H9 (cell line): ENCODE measurements around the gene PRDM13. TPM values are rescaled to one million over a fixed set of nuclear protein-coding genes. Genes with fewer than 3 reads are reported as not detected.

Source experiments
- DNase-seq: peaks from one replicate; pipeline ENCODE4 v3.0.0-alpha.2; 2017
- H2AFZ ChIP-seq: one replicate; pipeline ENCODE4 v1.6.1; 2013; ENCODE audit warnings: mild to moderate bottlenecking, low read length, control low read depth, moderate library complexity
- H2AK5ac ChIP-seq: 2 replicates; pipeline ENCODE4 v1.6.1; 2013; ENCODE audit warnings: low read length, control low read depth, mixed read lengths; ENCODE audit not compliant: insufficient read length
- H2BK120ac ChIP-seq: one replicate; pipeline ENCODE4 v1.6.1; 2013; ENCODE audit warnings: low read depth, mild to moderate bottlenecking, low read length, control low read depth, inconsistent platforms; ENCODE audit not compliant: poor library complexity, severe bottlenecking
- H2BK12ac ChIP-seq: 2 replicates; pipeline ENCODE4 v1.6.1; 2013; ENCODE audit warnings: low read length, control low read depth, mixed read lengths, low read depth; ENCODE audit not compliant: insufficient read length
- H2BK15ac ChIP-seq: 2 replicates; pipeline ENCODE4 v1.6.1; 2013; ENCODE audit warnings: low read depth, low read length, control low read depth
- H2BK20ac ChIP-seq: one replicate; pipeline ENCODE4 v1.6.1; 2013; ENCODE audit warnings: low read depth, mild to moderate bottlenecking, low read length, control low read depth, inconsistent platforms; ENCODE audit not compliant: poor library complexity, severe bottlenecking
- H2BK5ac ChIP-seq: 2 replicates; pipeline ENCODE4 v1.6.1; 2013; ENCODE audit warnings: low read length, control low read depth, mixed read lengths; ENCODE audit not compliant: insufficient read length
- H3K14ac ChIP-seq: 2 replicates; pipeline ENCODE4 v1.6.1; 2013; ENCODE audit warnings: low read length, control low read depth; ENCODE audit not compliant: insufficient read depth
- H3K18ac ChIP-seq: 2 replicates; pipeline ENCODE4 v1.6.1; 2013; ENCODE audit warnings: low read depth, mild to moderate bottlenecking, mixed read lengths, low read length, control low read depth; ENCODE audit not compliant: insufficient read length
- H3K23ac ChIP-seq: 2 replicates; pipeline ENCODE4 v1.6.1; 2013; ENCODE audit warnings: low read length, control low read depth, mixed read lengths, low read depth; ENCODE audit not compliant: insufficient read length
- H3K23me2 ChIP-seq: 2 replicates; pipeline ENCODE4 v1.6.1; 2013; ENCODE audit warnings: low read depth, mild to moderate bottlenecking, mixed read lengths, low read length, control low read depth; ENCODE audit not compliant: insufficient read length, poor library complexity, severe bottlenecking
- H3K27ac ChIP-seq: 2 replicates; pipeline ENCODE4 v1.5.1; 2013; ENCODE audit warnings: low read length, control low read depth, mixed read lengths, low read depth; ENCODE audit not compliant: insufficient read length
- H3K27me3 ChIP-seq: 2 replicates; pipeline ENCODE4 v1.6.1; 2013; ENCODE audit warnings: low read length, control low read depth, inconsistent platforms; ENCODE audit not compliant: insufficient read depth
- H3K4ac ChIP-seq: 2 replicates; pipeline ENCODE4 v1.6.1; 2013; ENCODE audit warnings: low read depth, mild to moderate bottlenecking, control low read depth, inconsistent platforms, low read length, moderate library complexity
- H3K4me1 ChIP-seq: 2 replicates; pipeline ENCODE4 v1.6.1; 2013; ENCODE audit warnings: low read length, control low read depth, inconsistent platforms; ENCODE audit not compliant: insufficient read depth
- H3K4me2 ChIP-seq: 2 replicates; pipeline ENCODE4 v1.6.1; 2013; ENCODE audit warnings: low read length, control low read depth, mixed read lengths; ENCODE audit not compliant: insufficient read length, insufficient read depth
- H3K56ac ChIP-seq: 2 replicates; pipeline ENCODE4 v1.6.1; 2013; ENCODE audit warnings: low read depth, mild to moderate bottlenecking, mixed read lengths, low read length, control low read depth; ENCODE audit not compliant: insufficient read length
- H3K79me1 ChIP-seq: 2 replicates; pipeline ENCODE4 v1.6.1; 2013; ENCODE audit warnings: low read depth, mild to moderate bottlenecking, moderate library complexity, low read length, control low read depth, inconsistent platforms; ENCODE audit not compliant: insufficient read depth, poor library complexity, severe bottlenecking
- H3K79me2 ChIP-seq: 2 replicates; pipeline ENCODE4 v1.6.1; 2013; ENCODE audit warnings: low read length, control low read depth, inconsistent platforms; ENCODE audit not compliant: insufficient read depth
- H3K9ac ChIP-seq: 2 replicates; pipeline ENCODE4 v1.6.1; 2013; ENCODE audit warnings: low read length, control low read depth, mixed read lengths; ENCODE audit not compliant: insufficient read length; ENCODE audit errors: extremely low read depth
- H3K9me3 ChIP-seq: one replicate; pipeline ENCODE4 v1.6.1; 2013; ENCODE audit warnings: low read depth, low read length, inconsistent platforms; ENCODE audit not compliant: control insufficient read depth
- H3T11ph ChIP-seq: one replicate; pipeline ENCODE4 v1.6.1; 2013; ENCODE audit warnings: mild to moderate bottlenecking, low read length, control low read depth, inconsistent platforms
- H4K20me1 ChIP-seq: one replicate; pipeline ENCODE4 v1.6.1; 2013; ENCODE audit not compliant: control insufficient read depth, insufficient read length, insufficient read depth
- H4K5ac ChIP-seq: 2 replicates; pipeline ENCODE4 v1.6.1; 2013; ENCODE audit warnings: low read depth, mild to moderate bottlenecking, mixed read lengths, low read length, control low read depth; ENCODE audit not compliant: insufficient read length
- H4K8ac ChIP-seq: replicated peaks from 2 replicates; pipeline ENCODE4 v1.6.1; 2013; ENCODE audit warnings: low read length, control low read depth, mixed read lengths, low read depth; ENCODE audit not compliant: insufficient read length
- H4K91ac ChIP-seq: 2 replicates; pipeline ENCODE4 v1.6.1; 2013; ENCODE audit warnings: low read depth, mild to moderate bottlenecking, moderate library complexity, mixed read lengths, low read length, control low read depth; ENCODE audit not compliant: insufficient read length
- H3K27ac Mint-ChIP-seq, 3 experiments: 2 replicates in 2 of 3; 3 replicates in 1 of 3; pipeline ENCODE4 v1.8.0; 2020 to 2021; ENCODE audit warnings: mixed read lengths in 3 of 3, mild to moderate bottlenecking in 1 of 3, moderate library complexity in 1 of 3
- H3K27me3 Mint-ChIP-seq: 2 replicates; pipeline ENCODE4 v1.8.0; 2021; ENCODE audit warnings: low read depth, mild to moderate bottlenecking, moderate library complexity, mixed read lengths
- H3K36me3 Mint-ChIP-seq, 3 experiments: 2 replicates in 2 of 3; 3 replicates in 1 of 3; pipeline ENCODE4 v1.8.0; 2020 to 2021; ENCODE audit warnings: low read depth in 3 of 3, mixed read lengths in 3 of 3; ENCODE audit not compliant: insufficient read depth in 1 of 3
- H3K4me1 Mint-ChIP-seq, 2 experiments: 2 replicates each; pipeline ENCODE4 v1.8.0; 2020; ENCODE audit warnings: mixed read lengths in 2 of 2
- H3K4me3 Mint-ChIP-seq, 2 experiments: 2 replicates in 1 of 2; 3 replicates in 1 of 2; pipeline ENCODE4 v1.8.0; 2020 to 2021; ENCODE audit warnings: mild to moderate bottlenecking in 2 of 2, mixed read lengths in 2 of 2, moderate library complexity in 1 of 2
- H3K9me3 Mint-ChIP-seq, 2 experiments: 2 replicates in 1 of 2; 3 replicates in 1 of 2; pipeline ENCODE4 v1.8.0; 2020; ENCODE audit warnings: mild to moderate bottlenecking in 2 of 2, mixed read lengths in 2 of 2, moderate library complexity in 1 of 2
- CTCF ChIP-seq: fragments of 200-600 bp; sonication (generic); conservative IDR thresholded peaks from 3 replicates; pipeline ENCODE4 v1.8.0; 2021; ENCODE audit warnings: antibody characterized with exemption, mild to moderate bottlenecking
- WGBS: extraction: QIAGEN DNeasy Blood & Tissue Kit; methylation state at CpG from one replicate; pipeline ENCODE4 v1.1.7; 2013; ENCODE audit warnings: missing lambda C conversion rate, low lambda C conversion rate, mixed read lengths; ENCODE audit not compliant: insufficient read length; ENCODE audit errors: extremely low coverage; 5-methylcytosine and 5-hydroxymethylcytosine counted together
- total RNA-seq: library from RNA; stranded (reverse); gene quantifications from 2 replicates; pipeline ENCODE4 v1.2.1, GENCODE V29; 2021

Gene PRDM13
- total RNA-seq, 1 experiment from 2014 or later: not detected

GRCh38 chr6:99590728-99591672 lies 15.6 kb upstream of the PRDM13 start:
- Histone ChIP-seq H3K23ac (no peak overlapping the region), H2BK5ac (no peak overlapping the region), H4K91ac (no peak overlapping the region), H3K9ac (no peak overlapping the region), H2BK120ac (no peak overlapping the region), H3K23me2 (peaks cover 6% of the 10 kb centered on the region), H3K27ac (no peak overlapping the region), H3K4me2 (peak overlapping the region; percentile 46), H4K5ac (no peak overlapping the region), H2AK5ac (no peak overlapping the region), H3T11ph (no peak overlapping the region), H2BK20ac (no peak overlapping the region), H3K18ac (no peak overlapping the region), H3K79me1 (no peaks in the 10 kb centered on the region), H2BK15ac (no peak overlapping the region), H2AFZ (no peak overlapping the region), H4K20me1 (no peaks in the 10 kb centered on the region), H3K27me3 (peaks cover 74% of the 10 kb centered on the region), H3K79me2 (no peaks in the 10 kb centered on the region), H2BK12ac (no peak overlapping the region), H4K8ac (no peak overlapping the region), H3K56ac (no peak overlapping the region), H3K14ac (no peak overlapping the region), H3K4ac (no peak overlapping the region), H3K4me1 (no peaks in the 10 kb centered on the region), H3K9me3 (no peaks in the 10 kb centered on the region)
- peaks cover 12 to 27% of the 10 kb centered on the region in 2 experiments for H3K4me1 Mint-ChIP-seq
- H3K36me3 Mint-ChIP-seq: no peaks in the 10 kb centered on the region
- H3K9me3 Mint-ChIP-seq: peaks cover 5 to 8% of the 10 kb centered on the region in 2 experiments; a peak in 4 of 5 replicates
- H3K27ac Mint-ChIP-seq: no peak overlapping the region
- peak overlapping the region in 1 of 2 experiments; percentile 82; a peak in 3 of 5 replicates for H3K4me3 Mint-ChIP-seq
- peaks cover 92% of the 10 kb centered on the region for H3K27me3 Mint-ChIP-seq
- peak; percentile 72 for DNase-seq
- WGBS: no CpG with 5 or more reads among the region's 63 CpGs
- no peak for TF ChIP-seq CTCF
